LNCAP (cell line): ENCODE measurements around the gene IL1F10.

Experiments used
- CTCF ChIP-seq: fragments of 450-650 bp; IDR thresholded peaks from 2 replicates; pipeline ENCODE4 v1.5.1; 2017; ENCODE audit warnings: mild to moderate bottlenecking

The IL1F10 gene

GRCh38 chr2:113116100-113116958, 48.6 kb downstream of the IL1F10 start:
- TF ChIP-seq CTCF, result no peak

- TF ChIP-seq CTCF, result no peak
Measured at GRCh38 chr2:113117541-113118262, 49.9 kb downstream of the IL1F10 start.

- no peak for TF ChIP-seq CTCF
Measured at GRCh38 chr2:113118263-113118657, 50.5 kb downstream of the IL1F10 start.

- no peak for TF ChIP-seq CTCF
Measured at GRCh38 chr2:113119111-113119510, 51.3 kb downstream of the IL1F10 start.

GRCh38 chr2:113120861-113121260, 53.1 kb downstream of the IL1F10 start:
- TF ChIP-seq CTCF, result no peak

- no peak for TF ChIP-seq CTCF
Measured at GRCh38 chr2:113122364-113122763, 54.6 kb downstream of the IL1F10 start.

GRCh38 chr2:113123726-113124125, 56.0 kb downstream of the IL1F10 start:
- no peak for TF ChIP-seq CTCF
